H1 (cell line): Measurements from ENCODE around the gene USP26. TPM values are rescaled to one million over a fixed set of nuclear protein-coding genes. Genes with fewer than 3 reads are reported as not detected.

Experiments used
- CTCF ChIA-PET: fragments of 300-600 bp; sonication (Branson Sonifier 250); formaldehyde crosslinking; loops from one replicate; lab custom pipeline; 2021; ENCODE audit not compliant: partially characterized antibody; lab: Charles Lee
- POLR2A ChIA-PET: fragments of 300-600 bp; sonication (Branson Sonifier 250); formaldehyde crosslinking; loops from one replicate; lab custom pipeline; 2021; ENCODE audit warnings: inconsistent platforms; ENCODE audit not compliant: partially characterized antibody; lab: Charles Lee
- DNase-seq, 2 experiments: peaks; one replicate each; pipeline versions ENCODE4 v3.0.0 to v3.0.0-alpha.2; 2010 to 2022; ENCODE audit warnings: low spot score in 2 of 2, low read depth in 1 of 2, mixed read lengths in 1 of 2
- FAIRE-seq: peaks from 2 replicates; lab custom pipeline; 2011; peaks lifted over from hg19 to GRCh38; lab: Jason Lieb, UNC
- H2AFZ ChIP-seq: 2 replicates; pipeline ENCODE4 v1.8.1; 2012; ENCODE audit warnings: low read length, inconsistent platforms
- H2AK5ac ChIP-seq: 2 replicates; pipeline ENCODE4 v1.6.1; 2013; ENCODE audit warnings: low read depth, low read length
- H2BK120ac ChIP-seq: replicated peaks from 2 replicates; pipeline ENCODE3; 2013; ENCODE audit warnings: low read depth, low read length, inconsistent platforms
- H2BK12ac ChIP-seq: 2 replicates; pipeline ENCODE4 v1.6.1; 2013; ENCODE audit warnings: low read depth, low read length
- H2BK15ac ChIP-seq: 2 replicates; pipeline ENCODE4 v1.6.1; 2013; ENCODE audit warnings: low read length
- H2BK20ac ChIP-seq: 2 replicates; pipeline ENCODE4 v1.6.1; 2013; ENCODE audit warnings: low read length
- H2BK5ac ChIP-seq: 2 replicates; pipeline ENCODE4 v1.6.1; 2013; ENCODE audit warnings: low read depth, low read length
- H3K14ac ChIP-seq: 2 replicates; pipeline ENCODE4 v1.6.1; 2013; ENCODE audit warnings: inconsistent platforms; ENCODE audit not compliant: insufficient read length
- H3K18ac ChIP-seq: 2 replicates; pipeline ENCODE4 v1.6.1; 2013; ENCODE audit warnings: low read length; ENCODE audit errors: extremely low read depth
- H3K23ac ChIP-seq: 2 replicates; pipeline ENCODE4 v1.6.1; 2013; ENCODE audit warnings: inconsistent platforms; ENCODE audit not compliant: insufficient read length
- H3K23me2 ChIP-seq: 2 replicates; pipeline ENCODE4 v1.6.1; 2013; ENCODE audit warnings: low read depth, low read length
- H3K27ac ChIP-seq: 2 replicates; pipeline ENCODE4 v1.6.1; 2011; ENCODE audit warnings: low read depth, low read length, inconsistent platforms
- H3K27me3 ChIP-seq, 4 experiments: replicated peaks in 1 of 4; 1 replicate in 1 of 4; 2 replicates in 3 of 4; pipeline versions ENCODE4 v1.6.1 to v1.8.1; 2011 to 2013; ENCODE audit warnings: low read length in 3 of 4, mild to moderate bottlenecking in 3 of 4, inconsistent platforms in 2 of 4, mixed read lengths in 2 of 4, moderate library complexity in 1 of 4; ENCODE audit not compliant: control insufficient read depth in 3 of 4, insufficient read depth in 3 of 4; ENCODE audit errors: extremely low read depth in 1 of 4
- H3K36me3 ChIP-seq, 4 experiments: 2 replicates each; pipeline versions ENCODE4 v1.6.1 to v1.8.1; 2011 to 2013; ENCODE audit warnings: mild to moderate bottlenecking in 4 of 4, low read length in 3 of 4, moderate library complexity in 2 of 4, control low read depth in 1 of 4, inconsistent platforms in 1 of 4; ENCODE audit not compliant: insufficient read depth in 4 of 4, control insufficient read depth in 2 of 4
- H3K4ac ChIP-seq: replicated peaks from 2 replicates; pipeline ENCODE3; 2013; ENCODE audit warnings: low read length, low read depth, mixed read lengths, inconsistent platforms; ENCODE audit not compliant: insufficient read length
- H3K4me1 ChIP-seq, 4 experiments: replicated peaks in 1 of 4; 1 replicate in 1 of 4; 2 replicates in 3 of 4; pipeline versions ENCODE4 v1.6.1 to v1.8.1; 2011 to 2013; ENCODE audit warnings: low read length in 3 of 4, inconsistent platforms in 2 of 4, mixed read lengths in 1 of 4; ENCODE audit not compliant: insufficient read depth in 4 of 4, control insufficient read depth in 3 of 4
- H3K4me2 ChIP-seq, 2 experiments: 2 replicates each; pipeline versions ENCODE4 v1.6.1 to v1.8.1; 2011 to 2013; ENCODE audit warnings: low read depth in 2 of 2, low read length in 2 of 2, control low read depth in 1 of 2, inconsistent platforms in 1 of 2, mild to moderate bottlenecking in 1 of 2; ENCODE audit not compliant: insufficient read depth in 1 of 2
- H3K4me3 ChIP-seq, 4 experiments: fragments of 200-600, 300-600 bp in 1 of 4; sonication (generic), shearing (Covaris generic), sonication (Bioruptor Twin) in 1 of 4; 2 replicates each; pipeline versions ENCODE4 v1.5.1 to v1.8.1; 2011 to 2016; ENCODE audit warnings: low read length in 4 of 4, low read depth in 3 of 4, control low read depth in 2 of 4, inconsistent platforms in 2 of 4, mild to moderate bottlenecking in 2 of 4, mixed read lengths in 1 of 4, moderate library complexity in 1 of 4; ENCODE audit not compliant: insufficient read depth in 2 of 4; ENCODE audit errors: extremely low read depth in 1 of 4
- H3K56ac ChIP-seq: replicated peaks from 2 replicates; pipeline ENCODE3; 2013; ENCODE audit warnings: low read depth, mild to moderate bottlenecking, mixed read lengths, low read length, inconsistent platforms; ENCODE audit not compliant: insufficient read length
- H3K79me1 ChIP-seq: 2 replicates; pipeline ENCODE4 v1.6.1; 2013; ENCODE audit warnings: low read depth, low read length, control low read depth
- H3K79me2 ChIP-seq, 2 experiments: 2 replicates each; pipeline versions ENCODE4 v1.6.1 to v1.8.1; 2012 to 2013; ENCODE audit warnings: low read length in 2 of 2, mild to moderate bottlenecking in 2 of 2, inconsistent platforms in 1 of 2; ENCODE audit not compliant: insufficient read depth in 2 of 2, control insufficient read depth in 1 of 2
- H3K9ac ChIP-seq, 4 experiments: replicated peaks in 1 of 4; 1 replicate in 1 of 4; 2 replicates in 3 of 4; pipeline versions ENCODE4 v1.6.1 to v1.8.1; 2011 to 2013; ENCODE audit warnings: low read depth in 3 of 4, low read length in 3 of 4, control low read depth in 2 of 4, mild to moderate bottlenecking in 2 of 4, moderate library complexity in 2 of 4, inconsistent platforms in 1 of 4; ENCODE audit errors: extremely low read depth in 1 of 4
- H3K9me3 ChIP-seq, 2 experiments: 2 replicates each; pipeline versions ENCODE4 v1.6.1 to v1.8.1; 2012 to 2013; ENCODE audit warnings: mild to moderate bottlenecking in 2 of 2, moderate library complexity in 2 of 2, control low read depth in 1 of 2, inconsistent platforms in 1 of 2, low read depth in 1 of 2, low read length in 1 of 2, mixed read lengths in 1 of 2; ENCODE audit not compliant: insufficient read depth in 2 of 2
- H4K20me1 ChIP-seq, 2 experiments: replicated peaks in 1 of 2; 2 replicates each; pipeline versions ENCODE3 to v1.8.1; 2011 to 2013; ENCODE audit warnings: inconsistent platforms in 2 of 2, low read length in 2 of 2, mild to moderate bottlenecking in 1 of 2; ENCODE audit not compliant: insufficient read depth in 2 of 2, control insufficient read depth in 1 of 2
- H4K5ac ChIP-seq: 2 replicates; pipeline ENCODE4 v1.6.1; 2013; ENCODE audit warnings: low read length, low read depth, mixed read lengths, inconsistent platforms; ENCODE audit not compliant: insufficient read length
- H4K8ac ChIP-seq: 2 replicates; pipeline ENCODE4 v1.8.0; 2013; ENCODE audit warnings: mild to moderate bottlenecking, moderate library complexity, low read length, inconsistent platforms; ENCODE audit not compliant: insufficient read depth; ENCODE audit errors: extremely low read depth
- H4K91ac ChIP-seq: replicated peaks from 2 replicates; pipeline ENCODE3; 2013; ENCODE audit warnings: low read length, mixed read lengths, inconsistent platforms; ENCODE audit not compliant: insufficient read length
- FOSL1 ChIP-seq: IDR thresholded peaks from 2 replicates; pipeline ENCODE4 v1.6.1; 2011; ENCODE audit warnings: mild to moderate bottlenecking, low read depth, low read length, moderate library complexity; ENCODE audit not compliant: insufficient read depth
- HDAC6 ChIP-seq: IDR thresholded peaks from one replicate; pipeline ENCODE4 v1.7.1; 2012; ENCODE audit warnings: low read depth, mild to moderate bottlenecking, inconsistent platforms, low read length, moderate library complexity
- PHF8 ChIP-seq: fragments of 200-600 bp; sonication (generic); conservative IDR thresholded peaks from 2 replicates; pipeline ENCODE4 v1.7.1; 2012; ENCODE audit warnings: low read depth, mild to moderate bottlenecking, inconsistent platforms, low read length, moderate library complexity
- TAF7 ChIP-seq: optimal IDR thresholded peaks from 2 replicates; pipeline ENCODE3; 2011; ENCODE audit warnings: low read depth, mild to moderate bottlenecking, inconsistent platforms, low read length, moderate library complexity, borderline replicate concordance
- polyA plus RNA-seq, 7 experiments: library from polyadenylated mRNA; depleted of rRNA in 3 of 7; stranded (reverse) in 5 of 7; unstranded in 2 of 7; fragments of >200 nt in 5 of 7; fragments of 200-250 nt in 2 of 7; gene quantifications; 1 replicate in 5 of 7; 2 replicates in 1 of 7; 4 replicates in 1 of 7; pipeline versions ENCODE4 v1.2.1 to v1.2.3, GENCODE V29; 2011 to 2013; ENCODE audit warnings: missing spikeins in 2 of 7, mixed read lengths in 2 of 7
- total RNA-seq: library from RNA; stranded (reverse); fragmentation: NEBNext Ultra II Directional; extraction: Animal tissue kit (Norgen Biotek cat#: 25700); gene quantifications from 2 replicates; pipeline ENCODE4 v1.2.1, GENCODE V29; 2021

USP26 gene
- total and polyA plus RNA-seq, 2 of the 8 experiments (the other 6 are each of a cell fraction or from before 2014, with no cell fraction given), result not detected

DNA sequence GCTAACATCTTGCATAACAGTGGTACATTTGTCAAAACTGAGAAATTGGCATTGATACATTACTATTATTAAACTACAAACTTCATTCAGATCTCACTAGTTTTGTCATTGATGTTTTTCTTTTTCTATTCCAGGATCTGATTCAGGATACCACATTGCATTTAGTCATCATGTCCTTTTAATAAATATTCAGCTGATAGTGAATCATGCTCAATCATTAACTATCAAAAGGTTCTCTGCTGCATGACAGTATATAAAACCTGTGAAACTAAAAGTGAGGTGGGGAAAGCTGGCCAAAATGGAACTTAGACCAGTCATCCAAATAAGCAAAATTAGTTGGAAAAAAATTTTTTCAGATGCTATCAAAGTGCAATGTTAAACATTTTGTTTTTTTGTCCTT, 110.4 kb downstream of the USP26 start:
- Histone ChIP-seq H3K9ac (no peak overlapping the region), H4K20me1 (no peaks in the 10 kb centered on the region), H3K27ac (no peak overlapping the region), H3K79me1 (no peaks in the 10 kb centered on the region), H3K36me3 (no peaks in the 10 kb centered on the region), H2AK5ac (no peak overlapping the region), H3K18ac (no peak overlapping the region), H2BK20ac (no peak overlapping the region), H3K23me2 (no peaks in the 10 kb centered on the region), H2BK15ac (no peak overlapping the region), H4K8ac (no peak overlapping the region), H3K79me2 (no peaks in the 10 kb centered on the region), H3K4me2 (no peak overlapping the region), H2BK120ac (no peak overlapping the region), H3K56ac (no peak overlapping the region), H2BK5ac (no peak overlapping the region), H4K91ac (no peak overlapping the region), H3K14ac (no peak overlapping the region), H2AFZ (no peak overlapping the region), H3K4ac (no peak overlapping the region), H3K9me3 (no peaks in the 10 kb centered on the region), H3K27me3 (no peaks in the 10 kb centered on the region), H3K4me1 (peaks cover 0 to 3% (median 0%) of the 10 kb centered on the region in 4 experiments; a peak in 2 of 7 replicates), H4K5ac (no peak overlapping the region), H2BK12ac (no peak overlapping the region), H3K4me3 (no peak overlapping the region), H3K23ac (no peak overlapping the region)
- FAIRE-seq (no peak), DNase-seq (no peak)
- CTCF ChIA-PET, result interaction anchor here (1.3 to 1.4 kb wide), 2 partner anchors 13 to 246 kb away, joined by 3 read pairs; no protein-coding TSS in a partner anchor
- POLR2A ChIA-PET, result no interaction called here
- TF ChIP-seq FOSL1, result no peak
- TF ChIP-seq PHF8, result no peak
- TF ChIP-seq HDAC6, result no peak
- no peak for TF ChIP-seq TAF7
